Progenitor cell of endocrine pancreas (in vitro differentiated cells): ENCODE results near the gene MSANTD2. TPM values are rescaled to one million over a fixed set of nuclear protein-coding genes. Genes with fewer than 3 reads are reported as not detected.

Source experiments
- DNase-seq: peaks from one replicate; pipeline ENCODE4 v3.0.0; 2021; ENCODE audit warnings: low spot score; ENCODE audit not compliant: unreplicated experiment
- H3K27ac Mint-ChIP-seq: 2 replicates; pipeline ENCODE4 v1.8.0; 2021; ENCODE audit warnings: mild to moderate bottlenecking, moderate library complexity, mixed read lengths
- H3K27me3 Mint-ChIP-seq: 2 replicates; pipeline ENCODE4 v1.8.0; 2021; ENCODE audit warnings: mixed read lengths
- H3K36me3 Mint-ChIP-seq: 2 replicates; pipeline ENCODE4 v1.8.0; 2022; ENCODE audit warnings: mixed read lengths; ENCODE audit not compliant: insufficient read depth
- H3K4me1 Mint-ChIP-seq: 2 replicates; pipeline ENCODE4 v1.8.0; 2021; ENCODE audit warnings: low read depth, mixed read lengths
- H3K4me3 Mint-ChIP-seq: 2 replicates; pipeline ENCODE4 v1.8.0; 2021; ENCODE audit warnings: low read depth, mild to moderate bottlenecking, moderate library complexity, mixed read lengths
- H3K9me3 Mint-ChIP-seq: 2 replicates; pipeline ENCODE4 v1.8.0; 2021; ENCODE audit warnings: low read depth, mixed read lengths
- total RNA-seq: library from RNA; stranded (reverse); gene quantifications from 2 replicates; pipeline ENCODE4 v1.2.1, GENCODE V29; 2021
- TF ChIP-seq, protein P1 (sequence below): fragments of 200-600 bp; sonication (generic); IDR thresholded peaks from one replicate; pipeline ENCODE4 v1.5.0; 2021; ENCODE audit warnings: antibody characterized with exemption, mild to moderate bottlenecking; ENCODE audit not compliant: unreplicated experiment

MSANTD2 gene
- total RNA-seq, 1 donor from 2014 or later = 41.6 TPM

DNA sequence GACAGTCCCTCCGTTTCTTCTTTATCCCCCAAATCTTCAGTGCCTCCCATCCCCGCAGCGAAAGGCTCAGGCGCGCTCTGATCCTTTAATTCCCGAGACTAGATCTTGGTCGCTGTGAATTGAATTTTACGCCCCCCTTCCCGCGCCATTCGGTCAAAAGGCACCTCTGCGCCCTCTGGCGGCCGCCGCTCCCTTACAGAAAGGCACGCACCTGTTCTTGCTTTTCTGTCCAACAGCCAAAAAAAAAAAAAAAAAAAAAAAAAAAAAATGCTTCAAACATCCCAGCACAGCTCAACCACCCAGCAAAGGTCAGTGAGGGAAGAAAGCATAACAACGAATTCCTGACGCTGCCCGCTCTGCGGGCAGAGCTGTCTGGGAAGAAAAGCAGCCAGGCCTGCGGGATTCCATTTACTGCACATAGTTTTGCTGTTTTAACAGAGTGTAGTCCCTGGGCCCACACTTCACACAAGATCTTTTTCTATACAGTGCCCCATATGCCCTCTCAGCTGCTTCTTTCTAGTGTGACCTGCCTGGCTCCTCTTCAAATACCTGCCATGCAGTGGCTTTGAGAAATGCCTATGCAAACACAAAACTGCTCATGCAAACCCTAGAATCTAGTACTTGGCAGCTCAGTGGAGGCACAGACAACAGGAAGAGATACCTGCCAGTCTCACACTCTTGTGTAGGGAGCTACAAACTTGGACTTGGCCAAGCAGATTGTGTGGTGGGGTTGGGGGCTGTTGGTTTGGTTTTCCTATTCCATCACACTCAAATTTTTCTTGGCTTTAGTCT lies 36.9 kb downstream of the MSANTD2 start:
- H3K27me3 Mint-ChIP-seq = peaks cover 35% of the 10 kb centered on the region
- peak overlapping the region; percentile 80 for H3K27ac Mint-ChIP-seq
- TF ChIP-seq, protein P1, sequence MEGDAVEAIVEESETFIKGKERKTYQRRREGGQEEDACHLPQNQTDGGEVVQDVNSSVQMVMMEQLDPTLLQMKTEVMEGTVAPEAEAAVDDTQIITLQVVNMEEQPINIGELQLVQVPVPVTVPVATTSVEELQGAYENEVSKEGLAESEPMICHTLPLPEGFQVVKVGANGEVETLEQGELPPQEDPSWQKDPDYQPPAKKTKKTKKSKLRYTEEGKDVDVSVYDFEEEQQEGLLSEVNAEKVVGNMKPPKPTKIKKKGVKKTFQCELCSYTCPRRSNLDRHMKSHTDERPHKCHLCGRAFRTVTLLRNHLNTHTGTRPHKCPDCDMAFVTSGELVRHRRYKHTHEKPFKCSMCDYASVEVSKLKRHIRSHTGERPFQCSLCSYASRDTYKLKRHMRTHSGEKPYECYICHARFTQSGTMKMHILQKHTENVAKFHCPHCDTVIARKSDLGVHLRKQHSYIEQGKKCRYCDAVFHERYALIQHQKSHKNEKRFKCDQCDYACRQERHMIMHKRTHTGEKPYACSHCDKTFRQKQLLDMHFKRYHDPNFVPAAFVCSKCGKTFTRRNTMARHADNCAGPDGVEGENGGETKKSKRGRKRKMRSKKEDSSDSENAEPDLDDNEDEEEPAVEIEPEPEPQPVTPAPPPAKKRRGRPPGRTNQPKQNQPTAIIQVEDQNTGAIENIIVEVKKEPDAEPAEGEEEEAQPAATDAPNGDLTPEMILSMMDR = peak; percentile 80
- H3K9me3 Mint-ChIP-seq = no peaks in the 10 kb centered on the region
- H3K4me1 Mint-ChIP-seq = peaks cover 15% of the 10 kb centered on the region
- peak overlapping the region; percentile 85 for H3K4me3 Mint-ChIP-seq
- peak; percentile 86 for DNase-seq
- H3K36me3 Mint-ChIP-seq = peaks cover 4% of the 10 kb centered on the region

DNA sequence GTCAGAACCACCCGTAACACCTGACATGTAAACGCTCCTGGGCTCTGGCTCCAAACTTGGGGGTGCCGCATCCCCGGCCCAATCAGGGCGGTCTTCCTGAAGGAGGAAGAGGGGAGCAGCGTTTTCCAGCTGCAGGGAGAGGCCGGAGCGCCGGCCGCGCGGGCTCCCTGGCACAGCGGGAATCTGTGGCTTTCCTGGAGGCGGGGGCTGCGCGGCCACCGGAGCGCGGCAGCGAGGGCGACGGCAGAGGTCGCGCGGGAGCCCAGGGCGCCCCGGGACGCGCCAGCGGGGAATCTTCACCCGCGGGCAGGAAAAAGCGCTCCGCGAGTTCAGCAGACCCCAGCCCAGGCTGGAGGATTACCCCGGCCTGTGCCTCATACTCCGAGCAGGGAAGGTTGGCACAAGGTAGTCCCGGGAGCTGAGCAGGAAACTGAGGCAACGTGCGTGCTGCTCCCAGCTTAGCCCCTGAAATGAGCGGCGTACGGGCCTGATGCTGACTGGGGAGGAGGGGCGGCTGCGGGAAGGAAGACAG lies 37.5 kb downstream of the MSANTD2 start:
- TF ChIP-seq, protein P1 = no peak
- Mint-ChIP-seq H3K27me3 (peaks cover 41% of the 10 kb centered on the region), H3K27ac (no peak overlapping the region), H3K9me3 (no peaks in the 10 kb centered on the region), H3K4me1 (peaks cover 17% of the 10 kb centered on the region), H3K4me3 (peak overlapping the region; percentile 85), H3K36me3 (peaks cover 3% of the 10 kb centered on the region)
- DNase-seq = no peak

DNA sequence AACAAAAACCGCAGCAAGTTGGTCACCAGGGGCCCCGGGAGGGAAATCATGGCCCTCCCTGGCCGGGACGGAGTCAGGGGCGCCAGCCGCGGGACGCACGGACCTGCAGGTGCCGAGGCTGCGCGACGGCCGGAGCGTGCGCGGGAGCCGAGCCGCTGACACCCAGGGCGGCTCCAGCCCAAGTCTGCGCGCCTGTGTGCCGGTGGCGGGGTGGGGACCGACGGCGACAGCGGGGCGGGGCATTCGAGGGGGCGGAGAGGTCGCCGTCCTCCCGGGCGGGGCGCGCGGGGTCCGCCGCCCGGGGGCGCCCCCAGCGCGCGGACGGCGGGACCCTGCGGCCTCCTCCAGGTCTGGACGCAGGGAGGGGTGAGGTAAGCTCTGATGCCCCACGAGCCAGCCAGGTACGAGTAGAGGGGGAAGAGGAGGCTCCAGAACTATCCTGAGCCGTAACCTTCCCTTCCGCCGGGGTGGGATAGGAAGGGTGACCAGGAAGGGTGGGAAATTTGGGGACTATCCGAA lies 38.0 kb downstream of the MSANTD2 start, which contains the start of gene ESAM:
Gene ESAM, minus strand, starts transcription at position 186 of the 519 bp plus-strand sequence. Its CDS starts 136 bp downstream, at position 50.
- peaks cover 45% of the 10 kb centered on the region for H3K27me3 Mint-ChIP-seq
- H3K4me3 Mint-ChIP-seq = peak within 1 kb of the TSS; percentile 85
- TF ChIP-seq, protein P1 = no peak
- H3K4me1 Mint-ChIP-seq = peaks cover 17% of the 10 kb centered on the region
- H3K27ac Mint-ChIP-seq = peak within 1 kb of the TSS; percentile 80
- no peaks in the 10 kb centered on the region for H3K9me3 Mint-ChIP-seq
- DNase-seq = no peak
- H3K36me3 Mint-ChIP-seq = peaks cover 3% of the 10 kb centered on the region

DNA sequence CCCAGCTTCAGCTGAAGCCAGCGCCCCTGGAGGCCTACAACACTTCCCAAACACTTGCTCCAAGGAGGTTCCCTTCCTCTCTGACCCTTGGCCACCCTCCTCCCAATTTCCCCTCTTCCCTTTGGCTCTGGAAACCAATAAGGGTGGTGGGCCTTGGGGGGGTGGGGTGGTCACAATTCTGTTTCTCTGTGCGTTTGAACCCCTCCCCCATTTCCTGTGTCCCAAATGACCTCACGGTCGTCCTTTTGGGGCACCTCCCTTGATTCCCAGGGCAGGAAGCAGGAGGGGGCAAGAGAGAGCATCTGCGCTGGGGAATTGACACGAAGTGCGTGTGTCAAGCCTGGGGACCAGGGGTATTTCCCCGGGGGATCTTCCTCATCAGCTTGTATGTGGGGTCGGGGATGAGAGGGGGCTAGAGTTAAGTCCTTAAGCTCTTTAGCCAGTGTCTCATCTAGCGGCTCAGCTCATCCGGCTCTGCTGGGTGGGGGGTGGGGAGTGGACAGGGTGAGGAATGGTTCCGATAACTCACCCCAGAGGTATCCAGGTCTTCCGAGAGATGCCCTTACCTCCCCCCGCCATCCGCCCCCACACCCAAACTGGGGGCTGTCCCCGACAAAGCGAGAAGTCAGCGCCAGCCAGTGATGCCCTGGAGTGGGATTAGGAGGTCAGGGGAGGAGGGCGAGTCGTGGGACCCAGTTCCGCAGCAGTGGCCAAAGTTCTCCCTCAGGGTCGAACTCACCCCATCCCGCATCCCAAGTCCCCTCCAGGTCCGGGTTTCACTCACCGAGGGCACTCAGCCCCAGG lies 38.7 kb downstream of the MSANTD2 start:
- Mint-ChIP-seq H3K27ac (no peak overlapping the region), H3K36me3 (peaks cover 3% of the 10 kb centered on the region), H3K9me3 (no peaks in the 10 kb centered on the region), H3K4me3 (no peak overlapping the region), H3K4me1 (peaks cover 17% of the 10 kb centered on the region), H3K27me3 (peaks cover 52% of the 10 kb centered on the region)
- TF ChIP-seq, protein P1 = no peak
- DNase-seq = no peak

DNA sequence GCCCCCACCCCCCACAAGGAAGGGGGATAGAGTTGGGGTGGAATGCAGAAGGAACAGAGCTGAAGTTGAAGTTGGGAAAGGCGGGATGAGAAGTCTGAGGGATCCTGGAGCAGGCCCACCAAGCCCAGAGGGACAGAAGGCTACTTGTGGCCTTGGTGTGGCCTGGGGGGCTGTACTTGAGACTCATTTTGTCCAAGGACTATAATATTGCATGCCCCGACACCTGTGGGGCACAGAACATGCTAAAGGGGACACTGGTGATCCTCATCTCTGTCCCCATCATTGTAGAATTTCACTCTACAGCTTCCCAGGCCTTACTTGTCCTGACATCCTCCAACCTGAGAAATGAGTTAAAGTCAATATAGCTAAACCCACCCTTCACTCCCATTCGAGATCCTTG lies 39.4 kb downstream of the MSANTD2 start:
- DNase-seq = no peak
- TF ChIP-seq, protein P1 = no peak
- no peak overlapping the region for H3K27ac Mint-ChIP-seq
- peaks cover 57% of the 10 kb centered on the region for H3K27me3 Mint-ChIP-seq
- no peaks in the 10 kb centered on the region for H3K36me3 Mint-ChIP-seq
- H3K4me1 Mint-ChIP-seq = peaks cover 17% of the 10 kb centered on the region
- no peaks in the 10 kb centered on the region for H3K9me3 Mint-ChIP-seq
- peak overlapping the region; percentile 14 for H3K4me3 Mint-ChIP-seq
